Peyer's patch (tissue), 4 donors: ENCODE results near the gene FBXO41. TPM values are rescaled to one million over a fixed set of nuclear protein-coding genes. Genes with fewer than 3 reads are reported as not detected.

Source experiments
- DNase-seq, 3 donors: peaks; one replicate each; pipeline ENCODE4 v3.0.0-alpha.2; 2017 to 2019
- H3K27ac ChIP-seq, 4 donors: fragments of 200-600 bp; sonication (generic); one replicate each; pipeline ENCODE4 v1.5.1; 2016 to 2019
- H3K27me3 ChIP-seq, 2 donors: fragments of 200-600 bp; sonication (generic); one replicate each; pipeline ENCODE4 v1.5.1; 2019
- H3K36me3 ChIP-seq, 3 donors: fragments of 200-600 bp; sonication (generic); one replicate each; pipeline ENCODE4 v1.5.1; 2016 to 2019
- H3K4me1 ChIP-seq, 4 donors: fragments of 200-600 bp; sonication (generic); one replicate each; pipeline ENCODE4 v1.5.1; 2016 to 2019
- H3K4me3 ChIP-seq, 4 donors: fragments of 200-600 bp; sonication (generic); 1 replicate in 3 of 4; 2 replicates in 1 of 4; pipeline ENCODE4 v1.5.1; 2016 to 2019; ENCODE audit warnings: mild to moderate bottlenecking in 1 of 4
- H3K9me3 ChIP-seq, 4 donors: fragments of 200-600 bp; sonication (generic); one replicate each; pipeline ENCODE4 v1.5.1; 2016 to 2019; ENCODE audit warnings: mild to moderate bottlenecking in 1 of 4
- POLR2A ChIP-seq, 2 donors: fragments of 450-650 bp; IDR thresholded peaks; one replicate each; pipeline ENCODE4 v1.5.1; 2017; ENCODE audit warnings: antibody characterized with exemption in 2 of 2, mild to moderate bottlenecking in 2 of 2, moderate library complexity in 2 of 2
- total RNA-seq, 4 donors: library from RNA; depleted of rRNA; stranded (reverse); fragments of >200 nt; gene quantifications; one replicate each; pipeline ENCODE4 v1.1.0, GENCODE V29; 2016
- TF ChIP-seq, protein P1 (sequence below), 6 experiments: fragments of 450-650 bp in 4 of 6; fragments of 200-600 bp in 2 of 6; sonication (generic) in 1 of 6; IDR thresholded peaks; one replicate each; pipeline ENCODE4 v1.5.1; 2017 to 2019; ENCODE audit warnings: antibody characterized with exemption in 6 of 6, mild to moderate bottlenecking in 3 of 6, moderate library complexity in 1 of 6

FBXO41 gene
- total RNA-seq, 4 donors from 2014 or later = 1.8 to 12.4 (median 5.7) TPM

DNA sequence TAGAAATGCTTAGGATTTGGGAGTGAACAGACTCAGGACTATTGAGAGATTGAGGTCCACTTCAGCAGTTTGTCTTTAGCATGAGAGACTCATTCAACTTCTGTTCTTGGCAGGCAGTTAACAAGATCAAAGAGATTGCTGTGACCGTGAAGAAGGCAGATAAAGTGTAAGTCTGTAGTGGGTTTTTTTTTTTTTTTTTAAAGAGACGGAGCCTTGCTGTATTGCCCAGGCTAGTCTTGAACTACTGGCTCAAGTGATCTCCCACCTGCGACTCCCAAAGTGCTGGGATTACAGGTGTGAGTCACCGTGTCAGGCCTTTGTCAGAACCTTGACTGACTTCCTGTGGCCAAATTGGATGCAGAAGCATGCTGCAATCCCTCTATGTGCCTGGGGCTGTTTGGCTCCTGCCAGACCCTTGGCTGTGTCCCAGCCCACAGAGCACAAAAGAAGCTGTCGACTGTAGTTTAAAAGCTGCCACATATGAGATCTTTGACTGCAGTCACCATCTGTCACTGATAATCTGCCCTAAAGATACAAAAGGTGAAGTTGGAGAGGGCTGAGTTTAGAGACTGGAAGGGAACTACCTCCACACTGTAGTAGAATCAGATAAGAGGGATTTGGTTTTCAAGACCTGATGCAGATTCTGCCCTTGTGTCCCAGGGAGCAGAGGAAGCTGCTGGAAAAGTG, 40.3 kb downstream of the FBXO41 start:
- Histone ChIP-seq H3K27me3 (no peaks in the 10 kb centered on the region), H3K36me3 (peaks cover 3 to 87% (median 3%) of the 10 kb centered on the region in 3 donors), H3K4me3 (no peak overlapping the region), H3K4me1 (no peaks in the 10 kb centered on the region), H3K27ac (no peak overlapping the region), H3K9me3 (no peaks in the 10 kb centered on the region)
- TF ChIP-seq, protein P1, sequence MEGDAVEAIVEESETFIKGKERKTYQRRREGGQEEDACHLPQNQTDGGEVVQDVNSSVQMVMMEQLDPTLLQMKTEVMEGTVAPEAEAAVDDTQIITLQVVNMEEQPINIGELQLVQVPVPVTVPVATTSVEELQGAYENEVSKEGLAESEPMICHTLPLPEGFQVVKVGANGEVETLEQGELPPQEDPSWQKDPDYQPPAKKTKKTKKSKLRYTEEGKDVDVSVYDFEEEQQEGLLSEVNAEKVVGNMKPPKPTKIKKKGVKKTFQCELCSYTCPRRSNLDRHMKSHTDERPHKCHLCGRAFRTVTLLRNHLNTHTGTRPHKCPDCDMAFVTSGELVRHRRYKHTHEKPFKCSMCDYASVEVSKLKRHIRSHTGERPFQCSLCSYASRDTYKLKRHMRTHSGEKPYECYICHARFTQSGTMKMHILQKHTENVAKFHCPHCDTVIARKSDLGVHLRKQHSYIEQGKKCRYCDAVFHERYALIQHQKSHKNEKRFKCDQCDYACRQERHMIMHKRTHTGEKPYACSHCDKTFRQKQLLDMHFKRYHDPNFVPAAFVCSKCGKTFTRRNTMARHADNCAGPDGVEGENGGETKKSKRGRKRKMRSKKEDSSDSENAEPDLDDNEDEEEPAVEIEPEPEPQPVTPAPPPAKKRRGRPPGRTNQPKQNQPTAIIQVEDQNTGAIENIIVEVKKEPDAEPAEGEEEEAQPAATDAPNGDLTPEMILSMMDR (IDR thresholded peaks at IDR 0.05) = no peak
- TF ChIP-seq POLR2A (IDR thresholded peaks at IDR 0.05) = no peak
- DNase-seq = no peak

GRCh38 chr2:73239776-73240175, 44.5 kb downstream of the FBXO41 start:
- peaks cover 0 to 27% (median 3%) of the 10 kb centered on the region in 4 donors for H3K4me1 ChIP-seq
- H3K36me3 ChIP-seq = peaks cover 3 to 44% (median 3%) of the 10 kb centered on the region in 3 donors

GRCh38 chr2:73238976-73239375, 45.3 kb downstream of the FBXO41 start:
- DNase-seq = no peak
- Histone ChIP-seq H3K4me3 (no peak overlapping the region), H3K36me3 (peaks cover 0 to 36% (median under 1%) of the 10 kb centered on the region in 3 donors), H3K4me1 (peaks cover 0 to 28% (median 3%) of the 10 kb centered on the region in 4 donors), H3K27ac (no peak overlapping the region), H3K9me3 (no peaks in the 10 kb centered on the region), H3K27me3 (no peaks in the 10 kb centered on the region)
- no peak for TF ChIP-seq POLR2A (IDR thresholded peaks at IDR 0.05)
- TF ChIP-seq, protein P1 (IDR thresholded peaks at IDR 0.05) = no peak

More at GRCh38 chr2:73239776-73240175, 44.5 kb downstream of the FBXO41 start:
- H3K9me3 ChIP-seq = no peaks in the 10 kb centered on the region
- H3K4me3 ChIP-seq = no peak overlapping the region
- H3K27me3 ChIP-seq = no peaks in the 10 kb centered on the region
- TF ChIP-seq, protein P1 (IDR thresholded peaks at IDR 0.05) = no peak
- TF ChIP-seq POLR2A (IDR thresholded peaks at IDR 0.05) = no peak
- H3K27ac ChIP-seq = no peak overlapping the region
- DNase-seq = no peak

GRCh38 chr2:73238149-73238548, 46.1 kb downstream of the FBXO41 start:
- no peak for DNase-seq
- no peaks in the 10 kb centered on the region for H3K27me3 ChIP-seq
- no peak overlapping the region for H3K27ac ChIP-seq
- peaks cover 0 to 28% (median 0%) of the 10 kb centered on the region in 3 donors for H3K36me3 ChIP-seq
- peaks cover 0 to 28% (median 3%) of the 10 kb centered on the region in 4 donors for H3K4me1 ChIP-seq
- TF ChIP-seq, protein P1 (IDR thresholded peaks at IDR 0.05) = no peak
- TF ChIP-seq POLR2A (IDR thresholded peaks at IDR 0.05) = no peak
- no peak overlapping the region for H3K4me3 ChIP-seq
- no peaks in the 10 kb centered on the region for H3K9me3 ChIP-seq

DNA sequence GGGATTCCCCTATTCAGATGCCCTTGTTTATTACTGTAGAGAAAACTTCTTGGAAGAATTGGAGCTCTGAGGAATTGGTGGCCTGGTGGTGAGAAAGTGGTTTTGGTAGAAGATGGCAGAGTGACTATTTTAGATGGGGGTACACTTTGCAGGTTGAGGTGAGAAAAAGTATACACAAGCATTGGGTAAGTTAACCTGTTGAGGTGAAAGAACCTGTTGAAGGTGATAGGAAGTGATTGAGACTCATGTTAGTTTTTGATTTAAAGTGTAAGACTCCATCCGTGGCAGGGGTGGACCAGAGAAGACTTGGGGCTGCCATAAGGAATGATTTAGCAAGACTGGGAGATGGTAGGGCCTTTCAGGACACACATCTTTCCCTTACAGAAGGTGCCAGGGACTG, 47.1 kb downstream of the FBXO41 start:
- no peak for TF ChIP-seq POLR2A (IDR thresholded peaks at IDR 0.05)
- TF ChIP-seq, protein P1 (IDR thresholded peaks at IDR 0.05) = no peak
- Histone ChIP-seq H3K4me3 (no peak overlapping the region), H3K9me3 (no peaks in the 10 kb centered on the region), H3K4me1 (peaks cover 0 to 32% (median 6%) of the 10 kb centered on the region in 4 donors), H3K27me3 (no peaks in the 10 kb centered on the region), H3K27ac (no peak overlapping the region), H3K36me3 (peaks cover 0 to 20% (median 0%) of the 10 kb centered on the region in 3 donors)
- DNase-seq = no peak
